CD4-positive, alpha-beta T cell treated with Interferon gamma for 1 hour (primary cell): ENCODE results near the gene SHANK2.
"Not testable (repeated sequence)": the region's sequence is repeated elsewhere in the genome, so short reads cannot be mapped to it uniquely, and the experiment has no call there.

Experiments used
- DNase-seq: peaks from one replicate; pipeline ENCODE4 v3.0.0-alpha.2; 2020

SHANK2 gene

GRCh38 chr11:71242391-71242790 is 10.0 kb downstream of the SHANK2 start:
- DNase-seq = no peak

GRCh38 chr11:71241721-71242259 is 10.6 kb downstream of the SHANK2 start:
- DNase-seq = no peak

- DNase-seq = no peak
Measured at GRCh38 chr11:71240865-71241691, 11.3 kb downstream of the SHANK2 start.

GRCh38 chr11:71240061-71240690 is 12.2 kb downstream of the SHANK2 start:
- no peak for DNase-seq

- DNase-seq = no peak
Measured at GRCh38 chr11:71239581-71239980, 12.8 kb downstream of the SHANK2 start.

GRCh38 chr11:71238941-71239340 is 13.4 kb downstream of the SHANK2 start:
- no peak for DNase-seq

GRCh38 chr11:71238285-71238875 is 14.0 kb downstream of the SHANK2 start:
- no peak for DNase-seq

- no peak for DNase-seq
Measured at GRCh38 chr11:71237853-71238252, 14.5 kb downstream of the SHANK2 start.

- DNase-seq = no peak
Measured at GRCh38 chr11:71236836-71237475, 15.4 kb downstream of the SHANK2 start.

GRCh38 chr11:71235719-71236118 is 16.7 kb downstream of the SHANK2 start:
- DNase-seq = no peak

GRCh38 chr11:71233896-71234852 is 18.2 kb downstream of the SHANK2 start:
- DNase-seq = not testable (repeated sequence)

GRCh38 chr11:71232364-71232763 is 20.0 kb downstream of the SHANK2 start:
- no peak for DNase-seq

- DNase-seq = no peak
Measured at GRCh38 chr11:71228961-71229360, 23.4 kb downstream of the SHANK2 start.

- no peak for DNase-seq
Measured at GRCh38 chr11:71227058-71227659, 25.2 kb downstream of the SHANK2 start.

GRCh38 chr11:71223671-71224660 is 28.4 kb downstream of the SHANK2 start:
- DNase-seq = no peak

GRCh38 chr11:71223081-71223405 is 29.3 kb downstream of the SHANK2 start:
- DNase-seq = no peak

GRCh38 chr11:71222318-71223080 is 29.9 kb downstream of the SHANK2 start:
- DNase-seq = no peak

GRCh38 chr11:71221821-71222220 is 30.6 kb downstream of the SHANK2 start:
- no peak for DNase-seq

- no peak for DNase-seq
Measured at GRCh38 chr11:71221201-71221600, 31.2 kb downstream of the SHANK2 start.
